ENCODE results near the gene MRPL38. TPM values are rescaled to one million over a fixed set of nuclear protein-coding genes. Genes with fewer than 3 reads are reported as not detected.

Gene MRPL38
- total RNA-seq, 1 experiment from 2014 or later: 74.5 TPM

DNA sequence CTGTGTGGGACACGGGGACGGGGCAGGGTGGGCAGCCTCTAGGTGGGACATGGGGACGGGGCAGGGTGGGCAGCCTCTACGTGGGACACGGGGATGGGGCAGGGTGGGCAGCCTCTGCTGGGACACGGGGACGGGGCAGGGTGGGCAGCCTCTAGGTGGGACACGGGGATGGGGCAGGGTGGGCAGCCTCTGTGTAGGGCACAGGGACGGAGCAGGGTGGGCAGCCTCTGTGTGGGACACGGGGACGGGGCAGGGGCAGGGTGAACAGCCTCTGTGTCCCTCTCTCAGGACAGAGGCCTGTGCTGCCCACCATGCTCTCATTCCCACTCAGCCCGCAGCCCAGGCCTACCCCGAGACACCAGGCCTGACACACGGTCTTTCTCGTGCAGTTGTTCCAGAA, 16.9 kb upstream of the MRPL38 start:
- no peaks in the 10 kb centered on the region for H3F3A ChIP-seq (ENCODE audit: low read length, unreplicated experiment)
- no peak overlapping the region for H2AFZ ChIP-seq (ENCODE audit: low read length)
- no peak for ATAC-seq
- TF ChIP-seq, protein P1, sequence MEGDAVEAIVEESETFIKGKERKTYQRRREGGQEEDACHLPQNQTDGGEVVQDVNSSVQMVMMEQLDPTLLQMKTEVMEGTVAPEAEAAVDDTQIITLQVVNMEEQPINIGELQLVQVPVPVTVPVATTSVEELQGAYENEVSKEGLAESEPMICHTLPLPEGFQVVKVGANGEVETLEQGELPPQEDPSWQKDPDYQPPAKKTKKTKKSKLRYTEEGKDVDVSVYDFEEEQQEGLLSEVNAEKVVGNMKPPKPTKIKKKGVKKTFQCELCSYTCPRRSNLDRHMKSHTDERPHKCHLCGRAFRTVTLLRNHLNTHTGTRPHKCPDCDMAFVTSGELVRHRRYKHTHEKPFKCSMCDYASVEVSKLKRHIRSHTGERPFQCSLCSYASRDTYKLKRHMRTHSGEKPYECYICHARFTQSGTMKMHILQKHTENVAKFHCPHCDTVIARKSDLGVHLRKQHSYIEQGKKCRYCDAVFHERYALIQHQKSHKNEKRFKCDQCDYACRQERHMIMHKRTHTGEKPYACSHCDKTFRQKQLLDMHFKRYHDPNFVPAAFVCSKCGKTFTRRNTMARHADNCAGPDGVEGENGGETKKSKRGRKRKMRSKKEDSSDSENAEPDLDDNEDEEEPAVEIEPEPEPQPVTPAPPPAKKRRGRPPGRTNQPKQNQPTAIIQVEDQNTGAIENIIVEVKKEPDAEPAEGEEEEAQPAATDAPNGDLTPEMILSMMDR (conservative IDR thresholded peaks at IDR 0.05; ENCODE audit: low read depth, low read length): no peak
- no peak for TF ChIP-seq EZH2 (IDR thresholded peaks at IDR 0.05; ENCODE audit: low read length, unreplicated experiment)
- no peaks in the 10 kb centered on the region for H3K9me3 ChIP-seq (ENCODE audit: low read length)
- H3K27ac ChIP-seq (ENCODE audit: low read length): no peak overlapping the region
- no peak overlapping the region for H3K4me3 ChIP-seq (ENCODE audit: low read length)
- H3K9me2 ChIP-seq (replicated peaks; ENCODE audit: low read length): no peaks in the 10 kb centered on the region
- no TSS peak for BruUV-seq (replicated peaks)
- no peak overlapping the region for H3K4me2 ChIP-seq (ENCODE audit: low read length)
- no peaks in the 10 kb centered on the region for H3K4me1 ChIP-seq (ENCODE audit: insufficient read depth, low read length)
- no peaks in the 10 kb centered on the region; the same call in 1 of the 2 replicates for H3K36me3 ChIP-seq (ENCODE audit: low read depth, low read length)
- H3K27me3 ChIP-seq (ENCODE audit: low read length): no peaks in the 10 kb centered on the region
- no peak for DNase-seq
- intact Hi-C loops (cut with micrococcal nuclease): no loop called here
- no peaks in the 10 kb centered on the region for H4K20me1 ChIP-seq (ENCODE audit: low read length)
- H3K79me2 ChIP-seq (ENCODE audit: low read length): no peaks in the 10 kb centered on the region
- ChIA-PET POLR2A (ENCODE audit: unreplicated experiment) (no interaction called here), CTCF (no interaction called here)
- no peak overlapping the region for H3K9ac ChIP-seq (ENCODE audit: low read length)

DNA sequence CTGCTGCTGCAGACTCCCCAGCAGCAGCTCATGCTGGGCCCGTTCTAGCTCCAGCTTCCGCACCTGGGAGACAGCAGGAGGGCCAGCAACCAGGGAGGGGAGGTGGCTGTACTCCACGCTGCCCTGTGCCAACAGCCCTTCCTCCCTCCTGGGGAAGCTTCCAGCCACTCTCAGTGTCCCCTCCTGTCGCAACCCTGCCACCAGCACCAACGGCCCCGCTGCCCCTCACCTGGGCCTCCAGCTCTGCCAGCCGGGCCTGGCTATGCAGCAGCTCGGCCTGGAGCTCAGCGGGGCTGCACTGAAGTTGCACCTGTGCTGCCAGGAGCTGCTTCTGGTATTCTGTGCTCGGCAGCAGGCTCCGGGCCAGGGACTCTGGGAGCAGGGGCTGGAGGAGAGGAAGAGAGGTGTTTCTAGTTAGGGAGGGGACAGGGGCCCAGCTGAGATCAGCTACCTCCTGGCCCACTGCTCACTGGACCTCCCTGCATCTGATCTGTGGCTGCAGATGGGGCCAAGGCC, 15.4 kb upstream of the MRPL38 start:
- DNase-seq: no peak
- Histone ChIP-seq H3K4me1 (ENCODE audit: insufficient read depth, low read length) (no peaks in the 10 kb centered on the region), H3K9ac (ENCODE audit: low read length) (no peak overlapping the region), H3K4me2 (ENCODE audit: low read length) (no peak overlapping the region), H3K36me3 (ENCODE audit: low read depth, low read length) (no peaks in the 10 kb centered on the region; the same call in 1 of the 2 replicates), H3K9me2 (replicated peaks; ENCODE audit: low read length) (no peaks in the 10 kb centered on the region), H3K4me3 (ENCODE audit: low read length) (no peak overlapping the region), H3K79me2 (ENCODE audit: low read length) (no peaks in the 10 kb centered on the region), H4K20me1 (ENCODE audit: low read length) (no peaks in the 10 kb centered on the region), H3K9me3 (ENCODE audit: low read length) (no peaks in the 10 kb centered on the region), H3F3A (ENCODE audit: low read length, unreplicated experiment) (no peaks in the 10 kb centered on the region), H2AFZ (ENCODE audit: low read length) (no peak overlapping the region), H3K27me3 (ENCODE audit: low read length) (no peaks in the 10 kb centered on the region), H3K27ac (ENCODE audit: low read length) (no peak overlapping the region)
- POLR2A ChIA-PET (ENCODE audit: unreplicated experiment): interaction anchor here (0.6 kb wide), 1 partner anchor 79 kb away, joined by 4 read pairs; no protein-coding TSS in a partner anchor
- TF ChIP-seq EZH2 (IDR thresholded peaks at IDR 0.05; ENCODE audit: low read length, unreplicated experiment): no peak
- TF ChIP-seq, protein P1 (conservative IDR thresholded peaks at IDR 0.05; ENCODE audit: low read depth, low read length): no peak
- no peak for TF ChIP-seq EZH2phosphoT487 (IDR thresholded peaks at IDR 0.05; ENCODE audit: borderline replicate concordance, low read length)
- no TSS peak for BruUV-seq (replicated peaks)
- intact Hi-C loops (cut with micrococcal nuclease): no loop called here
- CTCF ChIA-PET: interaction anchor here (0.5 kb wide), 1 partner anchor 54 kb away, joined by 9 read pairs; no protein-coding TSS in a partner anchor
- no peak for ATAC-seq

DNA sequence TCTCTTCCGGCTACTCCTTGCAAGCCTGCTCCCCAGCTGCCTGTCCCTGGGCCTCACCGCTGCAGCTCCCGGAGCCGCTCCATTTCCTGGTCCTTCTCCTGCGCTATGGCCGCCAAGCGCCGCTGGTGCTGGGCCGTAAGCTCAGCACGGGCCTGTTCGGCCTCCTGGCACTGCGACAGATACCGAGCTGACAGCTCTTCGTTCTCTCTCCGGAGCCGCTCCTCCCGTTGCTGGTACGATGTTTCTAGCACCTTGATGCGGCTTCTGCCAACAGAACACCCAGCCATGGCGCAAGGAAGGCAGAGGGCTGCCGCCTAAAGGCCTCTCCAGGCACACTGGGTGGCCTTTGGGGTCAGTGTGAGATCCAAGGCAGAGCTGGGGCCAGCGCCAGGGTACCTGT, 14.9 kb upstream of the MRPL38 start:
- Histone ChIP-seq H3F3A (ENCODE audit: low read length, unreplicated experiment) (no peaks in the 10 kb centered on the region), H3K9me3 (ENCODE audit: low read length) (no peaks in the 10 kb centered on the region), H3K36me3 (ENCODE audit: low read depth, low read length) (no peaks in the 10 kb centered on the region; the same call in 1 of the 2 replicates), H3K9me2 (replicated peaks; ENCODE audit: low read length) (no peaks in the 10 kb centered on the region), H2AFZ (ENCODE audit: low read length) (no peak overlapping the region), H3K79me2 (ENCODE audit: low read length) (no peaks in the 10 kb centered on the region), H3K27ac (ENCODE audit: low read length) (no peak overlapping the region), H3K4me3 (ENCODE audit: low read length) (no peak overlapping the region), H3K4me2 (ENCODE audit: low read length) (no peak overlapping the region), H4K20me1 (ENCODE audit: low read length) (no peaks in the 10 kb centered on the region), H3K4me1 (ENCODE audit: insufficient read depth, low read length) (no peaks in the 10 kb centered on the region), H3K9ac (ENCODE audit: low read length) (no peak overlapping the region), H3K27me3 (ENCODE audit: low read length) (no peaks in the 10 kb centered on the region)
- ATAC-seq: no peak
- ChIA-PET POLR2A (ENCODE audit: unreplicated experiment) (interaction anchor here (0.6 kb wide), 2 partner anchors 9 to 79 kb away, joined by 4 to 5 read pairs; no protein-coding TSS in a partner anchor), CTCF (interaction anchor here (0.5 kb wide), 1 partner anchor 55 kb away, joined by 9 read pairs; no protein-coding TSS in a partner anchor)
- no peak for DNase-seq
- intact Hi-C loops (cut with micrococcal nuclease): no loop called here
- BruUV-seq (replicated peaks): no TSS peak
- TF ChIP-seq EZH2phosphoT487 (IDR thresholded peaks at IDR 0.05; ENCODE audit: borderline replicate concordance, low read length) (no peak), EZH2 (IDR thresholded peaks at IDR 0.05; ENCODE audit: low read length, unreplicated experiment) (no peak)
- TF ChIP-seq, protein P1 (conservative IDR thresholded peaks at IDR 0.05; ENCODE audit: low read depth, low read length): no peak
